Esophagus squamous epithelium (tissue), 4 donors: Measurements from ENCODE around the gene KRI1.

Experiments used
- POLR2A ChIP-seq, 4 donors: fragments of 450-650 bp; IDR thresholded peaks; one replicate each; pipeline ENCODE4 v1.6.1; 2017; ENCODE audit warnings: antibody characterized with exemption in 4 of 4, mild to moderate bottlenecking in 4 of 4, moderate library complexity in 3 of 4
- TF ChIP-seq, protein P1 (sequence below), 6 experiments: fragments of 450-650 bp in 4 of 6; fragments of 200-600 bp in 2 of 6; sonication (generic) in 2 of 6; IDR thresholded peaks; one replicate each; pipeline ENCODE4 v1.5.1; 2016 to 2019; ENCODE audit warnings: antibody characterized with exemption in 6 of 6, mild to moderate bottlenecking in 4 of 6, moderate library complexity in 4 of 6

DNA sequence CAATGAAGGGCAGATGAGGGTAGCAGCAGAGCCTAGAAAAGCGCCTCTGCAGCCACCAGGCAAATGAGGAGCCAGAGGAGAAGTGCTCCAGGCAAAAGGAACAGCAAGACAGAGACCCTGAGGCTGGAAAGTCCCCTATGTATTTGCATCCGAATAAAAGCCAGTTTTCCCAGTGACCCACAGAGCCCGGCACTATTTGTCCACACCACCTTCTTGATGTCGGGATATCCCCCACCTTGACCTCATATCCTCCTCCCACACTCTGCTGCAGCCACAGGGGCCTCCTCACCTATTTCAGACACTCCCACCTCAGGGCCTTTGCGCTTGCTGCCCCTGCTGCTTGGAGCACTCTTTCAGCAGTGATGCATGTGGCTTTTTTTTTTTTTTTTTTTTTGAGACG is 15.5 kb downstream of the KRI1 start:
- TF ChIP-seq POLR2A (IDR thresholded peaks at IDR 0.05): no peak
- TF ChIP-seq, protein P1, sequence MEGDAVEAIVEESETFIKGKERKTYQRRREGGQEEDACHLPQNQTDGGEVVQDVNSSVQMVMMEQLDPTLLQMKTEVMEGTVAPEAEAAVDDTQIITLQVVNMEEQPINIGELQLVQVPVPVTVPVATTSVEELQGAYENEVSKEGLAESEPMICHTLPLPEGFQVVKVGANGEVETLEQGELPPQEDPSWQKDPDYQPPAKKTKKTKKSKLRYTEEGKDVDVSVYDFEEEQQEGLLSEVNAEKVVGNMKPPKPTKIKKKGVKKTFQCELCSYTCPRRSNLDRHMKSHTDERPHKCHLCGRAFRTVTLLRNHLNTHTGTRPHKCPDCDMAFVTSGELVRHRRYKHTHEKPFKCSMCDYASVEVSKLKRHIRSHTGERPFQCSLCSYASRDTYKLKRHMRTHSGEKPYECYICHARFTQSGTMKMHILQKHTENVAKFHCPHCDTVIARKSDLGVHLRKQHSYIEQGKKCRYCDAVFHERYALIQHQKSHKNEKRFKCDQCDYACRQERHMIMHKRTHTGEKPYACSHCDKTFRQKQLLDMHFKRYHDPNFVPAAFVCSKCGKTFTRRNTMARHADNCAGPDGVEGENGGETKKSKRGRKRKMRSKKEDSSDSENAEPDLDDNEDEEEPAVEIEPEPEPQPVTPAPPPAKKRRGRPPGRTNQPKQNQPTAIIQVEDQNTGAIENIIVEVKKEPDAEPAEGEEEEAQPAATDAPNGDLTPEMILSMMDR (IDR thresholded peaks at IDR 0.05): no peak
